Natural killer cell (primary cell): ENCODE data around the gene ANO10. TPM values are rescaled to one million over a fixed set of nuclear protein-coding genes. Genes with fewer than 3 reads are reported as not detected.
A peak's percentile ranks its signal among the peaks of the same experiment; 100 is the strongest.

Experiments
- ATAC-seq, 3 donors: fragments of 150-1000 bp in 2 of 3; fragments of 200-7000 bp in 1 of 3; cut with Tn5 transposase; 1 replicate in 1 of 3; 2 replicates in 2 of 3; pipeline ENCODE4 v1.10.0; 2021; ENCODE audit warnings: mild to moderate bottlenecking in 2 of 3, moderate library complexity in 2 of 3
- DNase-seq, 2 donors: peaks; one replicate each; pipeline versions ENCODE4 v3.0.0 to v3.0.0-alpha.2; 2013 to 2021; ENCODE audit warnings: mixed read lengths in 1 of 2
- H3K27ac ChIP-seq: one replicate; pipeline ENCODE4 v1.5.1; 2013; ENCODE audit warnings: mild to moderate bottlenecking, low read length
- H3K27me3 ChIP-seq: one replicate; pipeline ENCODE4 v1.6.1; 2013; ENCODE audit warnings: low read length; ENCODE audit not compliant: control insufficient read depth, insufficient read depth
- H3K36me3 ChIP-seq: one replicate; pipeline ENCODE4 v1.6.1; 2013; ENCODE audit warnings: low read length; ENCODE audit not compliant: control insufficient read depth, insufficient read depth
- H3K4me1 ChIP-seq: one replicate; pipeline ENCODE4 v1.6.1; 2013; ENCODE audit warnings: low read length; ENCODE audit not compliant: control insufficient read depth, insufficient read depth
- H3K4me3 ChIP-seq: one replicate; pipeline ENCODE4 v1.5.1; 2013; ENCODE audit warnings: low read length
- H3K9me3 ChIP-seq: one replicate; pipeline ENCODE4 v1.6.1; 2013; ENCODE audit warnings: low read length; ENCODE audit not compliant: control insufficient read depth, insufficient read depth
- H3K27ac Mint-ChIP-seq, 2 donors: one replicate each; pipeline ENCODE4 v1.8.0; 2022; ENCODE audit warnings: mild to moderate bottlenecking in 2 of 2, mixed read lengths in 2 of 2, moderate library complexity in 1 of 2
- H3K27me3 Mint-ChIP-seq, 2 donors: one replicate each; pipeline ENCODE4 v1.8.0; 2022; ENCODE audit warnings: low read depth in 2 of 2, mixed read lengths in 2 of 2
- H3K36me3 Mint-ChIP-seq: one replicate; pipeline ENCODE4 v1.8.0; 2022; ENCODE audit warnings: mixed read lengths
- H3K4me1 Mint-ChIP-seq, 2 donors: one replicate each; pipeline ENCODE4 v1.8.0; 2022; ENCODE audit warnings: mixed read lengths in 2 of 2
- H3K4me3 Mint-ChIP-seq: one replicate; pipeline ENCODE4 v1.8.0; 2022; ENCODE audit warnings: mild to moderate bottlenecking, moderate library complexity, mixed read lengths
- H3K9me3 Mint-ChIP-seq, 2 donors: one replicate each; pipeline ENCODE4 v1.8.0; 2022; ENCODE audit warnings: mixed read lengths in 2 of 2
- WGBS: methylation state at CpG from one replicate; pipeline ENCODE4 v1.1.7; 2013; ENCODE audit warnings: missing lambda C conversion rate; ENCODE audit not compliant: insufficient coverage; 5-methylcytosine and 5-hydroxymethylcytosine counted together
- intact Hi-C: fragments of 100-400 bp; cut with micrococcal nuclease; formaldehyde crosslinking; loops from one replicate; pipeline ENCODE4 v1.14.2; 2022
- total RNA-seq, 4 donors: library from RNA; stranded (reverse); fragments of 120-200 nt in 1 of 4; gene quantifications; one replicate each; pipeline versions ENCODE4 v1.2.3 to v1.2.4, GENCODE V29; 2013 to 2022
- TF ChIP-seq, protein P1 (sequence below): fragments of 200-600 bp; IDR thresholded peaks from one replicate; pipeline ENCODE4 v1.8.0; 2022; ENCODE audit warnings: antibody characterized with exemption

Gene ANO10
- total RNA-seq, 3 donors from 2014 or later (not counting 1 experiment from before 2014, with no cell fraction given) = 8.9 to 11.2 (median 10.9) TPM

DNA sequence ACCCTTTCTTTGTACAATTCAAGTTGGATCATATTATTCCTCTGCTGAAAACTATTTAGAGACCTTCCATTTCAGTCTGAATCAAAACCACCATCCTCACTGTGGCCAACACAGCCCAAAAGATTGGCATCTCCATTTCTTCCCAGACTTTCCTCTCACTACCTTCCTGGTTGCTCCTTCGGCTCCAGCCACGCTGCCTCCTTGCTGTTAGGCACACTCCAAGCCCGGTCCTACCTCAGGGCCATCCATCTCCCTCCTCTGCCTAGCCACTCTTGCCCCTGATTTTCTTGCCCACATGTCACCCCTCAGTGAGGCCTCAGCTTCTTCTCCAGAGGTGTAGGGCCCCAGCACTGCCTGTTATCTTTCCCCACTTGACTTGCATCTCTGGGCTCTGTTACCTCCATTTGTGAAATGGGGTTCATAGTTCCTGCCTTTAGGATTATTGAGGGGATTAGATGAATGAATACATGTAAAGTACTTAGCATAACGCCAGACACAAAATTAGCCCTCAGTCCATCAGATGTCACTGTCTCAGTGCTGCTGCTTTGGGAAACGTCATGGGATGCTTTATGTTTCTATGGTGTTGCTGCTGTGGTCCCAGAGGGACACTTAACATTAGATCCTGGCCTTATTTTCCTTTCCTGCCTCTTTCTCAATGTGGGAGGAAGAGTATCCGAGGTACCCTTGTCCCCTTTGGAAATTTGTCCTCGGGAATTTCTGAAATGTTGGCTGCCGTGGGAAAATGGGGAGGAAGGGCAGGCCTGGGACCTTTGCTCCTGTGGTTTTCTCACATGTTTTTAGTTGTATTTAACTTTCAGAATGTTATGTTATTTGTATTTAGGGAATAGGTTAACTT, 304.1 kb downstream of the ANO10 start:
- TF ChIP-seq, protein P1, sequence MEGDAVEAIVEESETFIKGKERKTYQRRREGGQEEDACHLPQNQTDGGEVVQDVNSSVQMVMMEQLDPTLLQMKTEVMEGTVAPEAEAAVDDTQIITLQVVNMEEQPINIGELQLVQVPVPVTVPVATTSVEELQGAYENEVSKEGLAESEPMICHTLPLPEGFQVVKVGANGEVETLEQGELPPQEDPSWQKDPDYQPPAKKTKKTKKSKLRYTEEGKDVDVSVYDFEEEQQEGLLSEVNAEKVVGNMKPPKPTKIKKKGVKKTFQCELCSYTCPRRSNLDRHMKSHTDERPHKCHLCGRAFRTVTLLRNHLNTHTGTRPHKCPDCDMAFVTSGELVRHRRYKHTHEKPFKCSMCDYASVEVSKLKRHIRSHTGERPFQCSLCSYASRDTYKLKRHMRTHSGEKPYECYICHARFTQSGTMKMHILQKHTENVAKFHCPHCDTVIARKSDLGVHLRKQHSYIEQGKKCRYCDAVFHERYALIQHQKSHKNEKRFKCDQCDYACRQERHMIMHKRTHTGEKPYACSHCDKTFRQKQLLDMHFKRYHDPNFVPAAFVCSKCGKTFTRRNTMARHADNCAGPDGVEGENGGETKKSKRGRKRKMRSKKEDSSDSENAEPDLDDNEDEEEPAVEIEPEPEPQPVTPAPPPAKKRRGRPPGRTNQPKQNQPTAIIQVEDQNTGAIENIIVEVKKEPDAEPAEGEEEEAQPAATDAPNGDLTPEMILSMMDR = no peak
- peak overlapping the region; percentile 11 for H3K4me3 Mint-ChIP-seq
- peak overlapping the region; percentile 84 to 87 for H3K27ac Mint-ChIP-seq
- Histone ChIP-seq H3K36me3 (peaks cover 26% of the 10 kb centered on the region), H3K9me3 (no peaks in the 10 kb centered on the region), H3K4me3 (no peak overlapping the region), H3K4me1 (peaks cover 26% of the 10 kb centered on the region), H3K27me3 (no peaks in the 10 kb centered on the region), H3K27ac (no peak overlapping the region)
- no peaks in the 10 kb centered on the region for H3K27me3 Mint-ChIP-seq
- DNase-seq (no peak), ATAC-seq (peak in 1 of 3 donors; percentile 20)
- no peaks in the 10 kb centered on the region for H3K9me3 Mint-ChIP-seq
- WGBS = 78% methylated on average over 7 of the region's 8 CpGs
- H3K4me1 Mint-ChIP-seq = peaks cover 73 to 75% of the 10 kb centered on the region in 2 donors
- peaks cover 8% of the 10 kb centered on the region for H3K36me3 Mint-ChIP-seq
- intact Hi-C loops = no loop called here

DNA sequence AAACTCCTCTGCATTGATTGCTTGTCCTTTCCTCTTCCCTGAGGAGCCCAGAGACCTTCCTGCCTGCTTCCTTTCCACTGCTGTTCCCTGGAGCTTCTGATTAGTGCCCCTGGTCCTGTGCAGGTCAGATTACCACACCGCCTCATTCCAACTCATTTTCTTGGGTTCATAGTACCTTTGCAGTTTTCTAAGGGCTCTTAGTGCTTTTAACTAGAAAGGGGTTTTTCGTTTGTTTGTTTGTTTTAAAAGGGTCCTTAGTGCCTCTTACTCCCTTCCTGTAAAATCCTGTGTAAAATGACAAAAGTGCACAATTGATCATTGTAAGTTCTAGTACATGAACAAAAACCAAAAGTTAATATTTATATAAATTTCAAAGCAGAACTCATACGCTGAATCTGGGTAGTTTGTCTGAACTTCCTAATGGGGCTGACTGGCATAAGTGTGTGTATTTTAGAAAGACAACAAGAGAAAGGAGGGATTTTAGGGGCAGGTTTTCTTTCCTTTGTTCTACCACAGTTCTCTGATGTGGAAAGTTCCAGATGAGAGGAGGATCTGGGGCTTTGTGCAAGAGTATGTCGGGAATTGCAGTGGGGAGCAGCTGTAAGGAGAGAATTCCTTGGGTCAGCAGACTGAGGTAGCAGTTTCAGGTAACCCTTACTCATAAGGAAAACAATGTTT, 304.9 kb downstream of the ANO10 start:
- intact Hi-C loops = no loop called here
- 78% methylated on average over 4 of the region's 4 CpGs for WGBS
- H3K27ac Mint-ChIP-seq = peak overlapping the region; percentile 84 to 87
- H3K36me3 Mint-ChIP-seq = peaks cover 12% of the 10 kb centered on the region
- TF ChIP-seq, protein P1 = no peak
- no peak for DNase-seq
- Histone ChIP-seq H3K4me1 (peaks cover 26% of the 10 kb centered on the region), H3K9me3 (no peaks in the 10 kb centered on the region), H3K4me3 (no peak overlapping the region), H3K36me3 (peaks cover 33% of the 10 kb centered on the region), H3K27me3 (no peaks in the 10 kb centered on the region), H3K27ac (no peak overlapping the region)
- no peaks in the 10 kb centered on the region for H3K27me3 Mint-ChIP-seq
- peaks cover 72 to 77% of the 10 kb centered on the region in 2 donors for H3K4me1 Mint-ChIP-seq
- ATAC-seq = no peak
- H3K4me3 Mint-ChIP-seq = peak overlapping the region; percentile 13
- H3K9me3 Mint-ChIP-seq = no peaks in the 10 kb centered on the region

Other genes starting within 250 kb of the ANO10 start
- 10 to 100 TPM; 14.1 to 58.6 (median 16.6) TPM for gene ABHD5, start 68.9 kb upstream of the ANO10 start, total RNA-seq